ENCODE measurements around the gene GPR141.

GPR141 gene

DNA sequence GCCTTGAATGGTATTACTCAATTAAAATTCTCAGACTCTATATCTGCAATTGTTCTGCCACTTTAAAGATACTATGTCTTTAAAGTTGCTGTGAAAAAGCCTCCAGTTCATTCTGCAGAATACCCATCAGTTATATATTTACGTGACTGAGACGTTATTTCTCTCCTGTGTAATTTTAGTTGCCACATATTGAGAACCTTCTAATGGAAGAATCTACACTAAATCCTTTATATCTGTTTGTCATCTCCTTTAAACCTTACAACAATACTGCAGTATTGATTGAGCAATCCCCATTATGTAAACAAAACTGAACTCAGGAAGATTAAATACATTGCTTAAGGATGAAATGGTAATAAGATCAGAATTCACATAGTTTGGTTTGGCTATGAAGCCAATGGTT is 30.0 kb downstream of the GPR141 start:
- Histone ChIP-seq H2AFZ (ENCODE audit: low read depth, low read length) (no peak overlapping the region), H3K4me3 (ENCODE audit: low read length) (no peak overlapping the region), H3K36me3 (replicated peaks; ENCODE audit: low read depth, low read length) (no peaks in the 10 kb centered on the region), H3K9me3 (ENCODE audit: insufficient read depth, low read length) (no peaks in the 10 kb centered on the region), H3K27ac (ENCODE audit: low read length) (no peak overlapping the region), H3K9ac (ENCODE audit: low read length) (no peak overlapping the region), H4K20me1 (ENCODE audit: insufficient read depth, low read length) (no peaks in the 10 kb centered on the region), H3K4me2 (ENCODE audit: low read length) (no peak overlapping the region), H3K4me1 (ENCODE audit: low read length) (peaks cover 14% of the 10 kb centered on the region), H3K79me2 (ENCODE audit: low read length) (no peaks in the 10 kb centered on the region), H3K27me3 (ENCODE audit: low read depth, low read length) (no peaks in the 10 kb centered on the region)
- TF ChIP-seq, protein P1, sequence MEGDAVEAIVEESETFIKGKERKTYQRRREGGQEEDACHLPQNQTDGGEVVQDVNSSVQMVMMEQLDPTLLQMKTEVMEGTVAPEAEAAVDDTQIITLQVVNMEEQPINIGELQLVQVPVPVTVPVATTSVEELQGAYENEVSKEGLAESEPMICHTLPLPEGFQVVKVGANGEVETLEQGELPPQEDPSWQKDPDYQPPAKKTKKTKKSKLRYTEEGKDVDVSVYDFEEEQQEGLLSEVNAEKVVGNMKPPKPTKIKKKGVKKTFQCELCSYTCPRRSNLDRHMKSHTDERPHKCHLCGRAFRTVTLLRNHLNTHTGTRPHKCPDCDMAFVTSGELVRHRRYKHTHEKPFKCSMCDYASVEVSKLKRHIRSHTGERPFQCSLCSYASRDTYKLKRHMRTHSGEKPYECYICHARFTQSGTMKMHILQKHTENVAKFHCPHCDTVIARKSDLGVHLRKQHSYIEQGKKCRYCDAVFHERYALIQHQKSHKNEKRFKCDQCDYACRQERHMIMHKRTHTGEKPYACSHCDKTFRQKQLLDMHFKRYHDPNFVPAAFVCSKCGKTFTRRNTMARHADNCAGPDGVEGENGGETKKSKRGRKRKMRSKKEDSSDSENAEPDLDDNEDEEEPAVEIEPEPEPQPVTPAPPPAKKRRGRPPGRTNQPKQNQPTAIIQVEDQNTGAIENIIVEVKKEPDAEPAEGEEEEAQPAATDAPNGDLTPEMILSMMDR (IDR thresholded peaks at IDR 0.05; ENCODE audit: low read depth, low read length): no peak
- no peak for TF ChIP-seq EZH2phosphoT487 (IDR thresholded peaks at IDR 0.05; ENCODE audit: low read depth)

GRCh38 chr7:37714606-37715005 is 31.0 kb downstream of the GPR141 start:
- Histone ChIP-seq H3K9me3 (ENCODE audit: insufficient read depth, low read length) (no peaks in the 10 kb centered on the region), H3K27ac (ENCODE audit: low read length) (no peak overlapping the region), H3K79me2 (ENCODE audit: low read length) (no peaks in the 10 kb centered on the region), H3K27me3 (ENCODE audit: low read depth, low read length) (no peaks in the 10 kb centered on the region), H2AFZ (ENCODE audit: low read depth, low read length) (no peak overlapping the region), H3K36me3 (replicated peaks; ENCODE audit: low read depth, low read length) (no peaks in the 10 kb centered on the region), H4K20me1 (ENCODE audit: insufficient read depth, low read length) (no peaks in the 10 kb centered on the region), H3K4me3 (ENCODE audit: low read length) (no peak overlapping the region), H3K4me2 (ENCODE audit: low read length) (no peak overlapping the region), H3K9ac (ENCODE audit: low read length) (no peak overlapping the region), H3K4me1 (ENCODE audit: low read length) (peaks cover 20% of the 10 kb centered on the region)
- TF ChIP-seq EZH2phosphoT487 (IDR thresholded peaks at IDR 0.05; ENCODE audit: low read depth): no peak
- TF ChIP-seq, protein P1 (IDR thresholded peaks at IDR 0.05; ENCODE audit: low read depth, low read length): no peak

DNA sequence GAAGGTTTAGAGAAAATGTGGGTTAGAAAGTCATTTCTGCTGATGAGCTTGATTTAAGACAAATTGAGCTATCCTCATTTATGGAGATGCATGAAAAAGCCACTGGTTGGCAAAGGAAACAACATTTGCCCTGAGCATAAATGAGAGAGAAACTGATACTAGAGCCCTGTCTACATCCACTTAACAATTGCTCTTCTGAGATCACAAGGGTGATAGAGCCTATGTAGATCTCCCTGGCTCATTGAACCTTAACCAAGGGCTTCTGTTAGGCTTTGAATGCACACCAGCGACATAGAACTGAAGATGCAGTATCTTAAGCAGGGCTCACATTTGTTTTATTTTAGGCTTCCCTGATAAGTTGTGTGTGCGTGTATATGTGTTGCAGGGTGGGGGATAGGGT is 35.0 kb downstream of the GPR141 start:
- TF ChIP-seq EZH2phosphoT487 (IDR thresholded peaks at IDR 0.05; ENCODE audit: low read depth): no peak
- TF ChIP-seq, protein P1 (IDR thresholded peaks at IDR 0.05; ENCODE audit: low read depth, low read length): no peak
- Histone ChIP-seq H3K4me2 (ENCODE audit: low read length) (peak overlapping the region; percentile 25), H3K4me3 (ENCODE audit: low read length) (no peak overlapping the region), H3K4me1 (ENCODE audit: low read length) (peaks cover 11% of the 10 kb centered on the region), H3K27ac (ENCODE audit: low read length) (no peak overlapping the region), H3K9ac (ENCODE audit: low read length) (no peak overlapping the region), H3K79me2 (ENCODE audit: low read length) (no peaks in the 10 kb centered on the region), H3K27me3 (ENCODE audit: low read depth, low read length) (no peaks in the 10 kb centered on the region), H3K36me3 (replicated peaks; ENCODE audit: low read depth, low read length) (no peaks in the 10 kb centered on the region), H4K20me1 (ENCODE audit: insufficient read depth, low read length) (no peaks in the 10 kb centered on the region), H2AFZ (ENCODE audit: low read depth, low read length) (peak overlapping the region; percentile 51; the same call in 1 of the 2 replicates), H3K9me3 (ENCODE audit: insufficient read depth, low read length) (no peaks in the 10 kb centered on the region)

- Histone ChIP-seq H3K4me1 (ENCODE audit: low read length) (peaks cover 11% of the 10 kb centered on the region), H3K4me2 (ENCODE audit: low read length) (peak overlapping the region; percentile 25), H3K36me3 (replicated peaks; ENCODE audit: low read depth, low read length) (no peaks in the 10 kb centered on the region), H3K9me3 (ENCODE audit: insufficient read depth, low read length) (no peaks in the 10 kb centered on the region), H3K27me3 (ENCODE audit: low read depth, low read length) (no peaks in the 10 kb centered on the region), H4K20me1 (ENCODE audit: insufficient read depth, low read length) (no peaks in the 10 kb centered on the region), H3K27ac (ENCODE audit: low read length) (no peak overlapping the region), H2AFZ (ENCODE audit: low read depth, low read length) (peak overlapping the region; percentile 51; the same call in 1 of the 2 replicates), H3K9ac (ENCODE audit: low read length) (no peak overlapping the region), H3K79me2 (ENCODE audit: low read length) (no peaks in the 10 kb centered on the region), H3K4me3 (ENCODE audit: low read length) (no peak overlapping the region)
- TF ChIP-seq EZH2phosphoT487 (IDR thresholded peaks at IDR 0.05; ENCODE audit: low read depth): no peak
- TF ChIP-seq, protein P1 (IDR thresholded peaks at IDR 0.05; ENCODE audit: low read depth, low read length): no peak
Measured at GRCh38 chr7:37719077-37719476, 35.5 kb downstream of the GPR141 start.
